Measurements from ENCODE around the gene PROZ.

PROZ gene

GRCh38 chr13:113142876-113143275, 15.6 kb upstream of the PROZ start:
- DNase-seq, result no peak

DNA sequence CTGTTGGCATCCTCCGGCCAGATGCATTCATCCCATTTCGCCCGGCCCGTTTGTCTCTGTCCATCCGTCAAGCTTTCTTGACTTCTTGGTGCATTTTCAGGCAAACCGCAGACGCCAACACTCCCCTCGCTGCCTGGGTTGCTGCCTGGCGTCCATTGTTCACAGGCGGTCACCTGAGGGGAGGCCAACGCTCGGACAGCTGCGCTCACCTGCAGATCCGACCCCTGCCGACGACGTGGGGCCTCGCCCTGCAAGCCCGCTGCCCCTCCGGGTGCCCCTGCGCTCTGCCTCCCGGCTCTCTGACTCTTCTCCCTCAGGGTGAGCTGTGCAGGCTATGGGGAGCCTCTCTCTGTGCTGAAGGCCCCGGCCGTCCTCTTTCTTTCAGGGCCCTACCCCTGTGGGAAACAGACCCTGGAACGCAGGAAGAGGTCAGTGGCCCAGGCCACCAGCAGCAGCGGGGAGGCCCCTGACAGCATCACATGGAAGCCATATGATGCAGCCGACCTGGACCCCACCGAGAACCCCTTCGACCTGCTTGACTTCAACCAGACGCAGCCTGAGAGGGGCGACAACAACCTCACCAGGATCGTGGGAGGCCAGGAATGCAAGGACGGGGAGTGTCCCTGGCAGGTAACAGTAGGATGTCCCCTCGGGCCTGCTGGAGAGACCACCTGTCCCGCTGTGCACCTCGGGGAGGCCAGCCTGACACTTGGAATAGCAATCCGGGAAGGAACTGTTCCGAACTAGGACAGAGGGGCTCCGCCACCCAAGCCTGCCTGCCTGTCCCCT, 14.8 kb upstream of the PROZ start:
- no peak for DNase-seq

DNA sequence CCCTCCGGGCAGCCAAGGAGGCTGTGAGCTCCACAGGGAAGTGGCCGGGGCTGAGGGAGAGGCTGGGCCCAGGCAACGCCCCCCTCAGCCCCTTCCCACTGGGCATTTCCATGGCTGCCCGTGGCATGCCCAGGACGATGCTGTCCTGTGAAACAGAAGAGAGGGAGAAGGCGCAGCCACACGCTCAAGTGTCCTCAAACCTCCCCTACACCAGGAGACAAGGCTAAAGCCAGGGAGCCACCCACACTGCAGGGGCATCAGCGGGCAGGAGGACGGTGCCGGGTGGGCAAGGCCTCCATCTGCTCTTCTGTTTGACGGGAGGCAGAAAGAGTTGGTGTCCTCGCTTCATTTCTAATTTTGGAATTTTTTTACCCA, 14.2 kb upstream of the PROZ start:
- DNase-seq, result no peak

DNA sequence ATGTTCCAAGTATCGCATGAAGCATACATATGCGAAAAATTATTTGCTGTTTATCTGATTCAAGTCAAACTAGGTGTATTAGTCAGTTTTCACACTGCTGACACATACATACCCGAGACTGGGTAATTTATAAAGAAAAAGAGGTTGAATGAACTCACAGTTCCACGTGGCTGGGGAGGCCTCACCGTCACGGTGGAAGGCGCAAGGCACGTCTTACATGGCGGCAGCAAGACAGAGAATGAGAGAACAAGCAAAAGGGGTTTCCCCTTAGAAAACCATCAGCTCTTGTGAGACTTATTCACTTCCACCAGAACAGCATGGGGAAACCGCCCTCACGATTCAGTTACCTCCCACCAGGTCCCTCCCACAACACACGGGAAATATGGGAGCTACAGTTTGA, 13.0 kb upstream of the PROZ start:
- DNase-seq, result no peak

- DNase-seq, result no peak
Measured at GRCh38 chr13:113145911-113146598, 12.4 kb upstream of the PROZ start.

- no peak for DNase-seq
Measured at GRCh38 chr13:113146750-113147149, 11.7 kb upstream of the PROZ start.

DNA sequence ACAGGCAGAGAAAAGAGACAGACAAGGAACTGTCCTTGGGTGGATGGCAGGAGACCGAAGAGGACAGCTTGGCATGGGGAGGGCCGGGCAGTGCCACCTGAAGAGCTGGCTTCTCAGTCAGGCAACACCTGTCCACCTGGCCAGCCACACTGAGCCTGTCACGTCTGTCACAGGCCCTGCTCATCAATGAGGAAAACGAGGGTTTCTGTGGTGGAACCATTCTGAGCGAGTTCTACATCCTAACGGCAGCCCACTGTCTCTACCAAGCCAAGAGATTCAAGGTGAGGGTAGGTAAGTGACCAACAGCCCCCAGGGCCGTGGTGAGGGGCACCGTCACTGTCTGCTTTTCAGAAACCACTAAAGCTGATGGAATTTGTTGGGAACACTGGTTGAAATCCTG, 11.2 kb upstream of the PROZ start:
- DNase-seq, result no peak

DNA sequence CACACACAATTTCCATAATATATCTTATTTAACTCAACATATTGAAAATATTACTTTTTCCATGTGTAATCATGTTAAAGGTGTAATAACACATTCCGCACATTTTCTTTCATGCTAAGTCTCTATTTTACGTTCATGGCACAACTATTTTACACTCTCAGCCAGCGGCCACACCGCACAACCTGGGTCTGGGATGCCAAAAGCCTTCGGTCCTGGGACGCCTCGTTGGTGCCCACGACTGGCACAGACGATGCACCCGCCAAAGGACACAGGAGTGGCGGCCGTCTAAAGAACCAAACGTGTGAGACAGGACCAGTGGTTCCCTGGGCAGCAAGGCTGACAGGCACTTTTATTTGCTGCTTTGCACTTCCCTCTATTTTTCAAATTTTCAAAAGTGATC, 10.0 kb upstream of the PROZ start:
- no peak for DNase-seq

DNA sequence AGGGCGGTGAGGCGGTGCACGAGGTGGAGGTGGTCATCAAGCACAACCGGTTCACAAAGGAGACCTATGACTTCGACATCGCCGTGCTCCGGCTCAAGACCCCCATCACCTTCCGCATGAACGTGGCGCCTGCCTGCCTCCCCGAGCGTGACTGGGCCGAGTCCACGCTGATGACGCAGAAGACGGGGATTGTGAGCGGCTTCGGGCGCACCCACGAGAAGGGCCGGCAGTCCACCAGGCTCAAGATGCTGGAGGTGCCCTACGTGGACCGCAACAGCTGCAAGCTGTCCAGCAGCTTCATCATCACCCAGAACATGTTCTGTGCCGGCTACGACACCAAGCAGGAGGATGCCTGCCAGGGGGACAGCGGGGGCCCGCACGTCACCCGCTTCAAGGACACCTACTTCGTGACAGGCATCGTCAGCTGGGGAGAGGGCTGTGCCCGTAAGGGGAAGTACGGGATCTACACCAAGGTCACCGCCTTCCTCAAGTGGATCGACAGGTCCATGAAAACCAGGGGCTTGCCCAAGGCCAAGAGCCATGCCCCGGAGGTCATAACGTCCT, 9.4 kb upstream of the PROZ start:
- no peak for DNase-seq

DNA sequence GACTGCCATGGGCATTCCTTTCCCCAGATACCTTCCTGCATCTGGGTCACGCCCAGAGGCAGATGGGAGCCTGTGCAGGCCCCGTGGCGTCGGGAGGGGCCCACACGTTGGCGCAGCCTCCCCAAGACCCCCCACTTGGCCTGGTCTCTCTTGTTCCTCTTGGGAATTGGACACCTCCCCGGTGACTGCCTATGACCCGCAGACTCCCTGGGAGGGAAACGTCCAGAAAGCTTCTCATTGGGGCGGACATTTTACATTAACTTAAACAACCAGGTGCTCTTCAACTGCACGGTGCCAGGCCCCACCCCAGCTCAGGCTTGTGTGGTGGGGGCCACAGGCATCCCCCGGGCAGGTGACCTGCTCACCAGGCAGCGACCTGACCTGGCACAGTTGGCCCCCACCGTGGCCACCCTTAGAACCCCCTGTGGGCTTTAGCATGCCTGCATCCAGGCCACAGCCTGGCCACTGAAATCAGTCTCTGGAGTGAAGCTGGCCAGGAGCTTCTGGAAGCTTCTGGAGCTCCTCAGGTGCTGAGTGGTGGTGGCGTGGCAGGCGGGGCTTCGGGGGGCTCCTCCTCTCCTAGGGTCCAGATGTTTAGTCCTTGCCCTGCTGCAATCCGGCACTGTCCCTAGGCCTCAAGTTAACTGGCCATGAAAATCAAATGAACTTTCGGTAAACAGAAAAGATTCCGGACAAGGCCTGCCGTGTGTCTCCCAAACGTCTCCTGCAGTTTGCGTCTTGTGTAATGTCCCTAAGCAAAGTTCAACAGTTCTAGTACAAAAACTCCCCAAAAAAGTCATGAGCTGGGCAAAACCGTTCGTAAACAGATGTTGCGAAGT, 8.5 kb upstream of the PROZ start:
- no peak for DNase-seq

DNA sequence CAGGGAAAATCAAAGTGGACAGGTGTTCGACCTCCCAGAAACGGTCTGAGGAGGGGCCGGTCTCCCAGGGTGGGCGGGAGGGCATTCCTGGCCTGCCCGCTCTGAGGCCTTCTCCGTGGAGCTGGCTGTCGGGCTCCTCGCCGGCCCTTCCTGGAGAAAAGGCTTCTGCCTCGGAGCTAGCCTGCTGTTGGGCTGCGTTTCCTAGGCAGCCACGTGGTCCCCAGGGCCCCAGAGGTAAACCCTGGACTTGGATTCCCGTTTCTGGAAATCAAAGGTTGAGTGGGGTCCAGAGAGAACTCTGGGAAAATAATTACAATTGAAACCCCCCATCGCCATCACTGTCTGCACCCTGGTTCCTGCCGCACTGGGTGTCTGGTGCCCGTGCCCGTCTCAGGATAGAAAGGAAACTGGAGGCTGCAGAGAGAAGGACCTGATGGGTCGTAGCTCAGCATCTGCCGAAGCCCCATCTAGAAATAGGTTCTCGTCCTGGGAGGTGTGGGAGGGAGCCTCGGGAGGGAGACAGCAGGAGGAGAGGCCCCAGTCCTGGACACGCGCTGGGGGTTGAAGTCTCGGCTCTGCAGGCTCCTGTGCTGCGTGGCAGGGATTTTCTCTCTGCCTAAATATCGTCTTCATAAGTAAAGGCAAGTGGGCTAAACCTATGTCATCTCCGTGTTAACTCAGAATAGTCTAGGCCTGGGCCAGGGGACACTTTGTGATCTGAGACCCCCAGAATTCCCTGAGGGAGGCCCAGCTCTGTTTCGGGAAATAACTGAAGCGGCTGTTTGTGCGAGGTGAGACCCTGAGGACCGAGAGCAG, 7.7 kb upstream of the PROZ start:
- no peak for DNase-seq

DNA sequence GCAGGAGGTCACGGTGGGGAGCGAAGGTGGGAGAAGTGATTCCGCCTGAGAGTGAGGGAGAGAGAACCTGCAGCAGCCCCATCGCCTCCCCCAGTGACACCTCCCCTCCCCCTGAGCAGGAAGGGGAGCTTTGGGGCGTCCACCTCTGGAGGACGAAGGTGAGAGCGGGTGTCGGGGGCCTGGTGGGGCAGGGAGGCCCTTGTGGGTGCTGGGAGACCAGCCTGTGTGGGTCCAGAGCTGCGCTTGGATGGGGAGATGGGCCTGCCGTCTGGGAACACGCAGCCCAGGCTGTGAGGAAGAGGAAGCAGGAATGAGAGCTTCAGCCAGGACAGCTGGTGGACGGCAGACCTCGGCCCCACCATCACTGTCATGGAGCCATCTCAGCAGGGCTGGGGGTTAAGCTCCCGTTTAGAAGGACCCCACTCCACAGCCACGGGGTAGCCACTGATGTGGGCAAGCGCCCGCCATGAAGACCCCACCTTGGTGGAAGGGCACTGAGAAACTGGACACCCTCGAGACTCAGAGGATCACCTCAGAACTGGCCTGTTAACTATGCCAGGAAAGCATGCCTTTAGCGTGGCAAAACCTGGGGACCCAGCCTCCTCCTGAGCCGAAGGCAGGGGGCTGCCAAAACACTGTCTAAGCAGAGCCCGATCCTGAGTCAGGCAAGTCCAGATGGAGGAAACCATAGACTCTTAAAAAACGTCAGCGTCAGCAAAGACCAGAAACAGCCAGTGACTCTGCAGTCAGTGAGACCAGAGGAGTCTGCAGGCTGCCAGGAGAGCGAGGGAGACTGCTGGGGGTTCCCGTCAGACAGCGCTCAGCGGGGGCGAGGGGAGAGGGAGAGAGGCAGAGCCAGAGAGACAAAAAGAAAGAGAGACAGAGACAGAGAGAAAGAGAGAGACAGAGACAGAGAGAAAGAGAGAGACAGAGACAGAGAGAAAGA, 6.4 kb upstream of the PROZ start:
- peak; percentile 72 for DNase-seq

- DNase-seq, result peak; percentile 20
Measured at GRCh38 chr13:113152691-113152983, 5.8 kb upstream of the PROZ start.

GRCh38 chr13:113152984-113153809, 5.3 kb upstream of the PROZ start:
- no peak for DNase-seq

DNA sequence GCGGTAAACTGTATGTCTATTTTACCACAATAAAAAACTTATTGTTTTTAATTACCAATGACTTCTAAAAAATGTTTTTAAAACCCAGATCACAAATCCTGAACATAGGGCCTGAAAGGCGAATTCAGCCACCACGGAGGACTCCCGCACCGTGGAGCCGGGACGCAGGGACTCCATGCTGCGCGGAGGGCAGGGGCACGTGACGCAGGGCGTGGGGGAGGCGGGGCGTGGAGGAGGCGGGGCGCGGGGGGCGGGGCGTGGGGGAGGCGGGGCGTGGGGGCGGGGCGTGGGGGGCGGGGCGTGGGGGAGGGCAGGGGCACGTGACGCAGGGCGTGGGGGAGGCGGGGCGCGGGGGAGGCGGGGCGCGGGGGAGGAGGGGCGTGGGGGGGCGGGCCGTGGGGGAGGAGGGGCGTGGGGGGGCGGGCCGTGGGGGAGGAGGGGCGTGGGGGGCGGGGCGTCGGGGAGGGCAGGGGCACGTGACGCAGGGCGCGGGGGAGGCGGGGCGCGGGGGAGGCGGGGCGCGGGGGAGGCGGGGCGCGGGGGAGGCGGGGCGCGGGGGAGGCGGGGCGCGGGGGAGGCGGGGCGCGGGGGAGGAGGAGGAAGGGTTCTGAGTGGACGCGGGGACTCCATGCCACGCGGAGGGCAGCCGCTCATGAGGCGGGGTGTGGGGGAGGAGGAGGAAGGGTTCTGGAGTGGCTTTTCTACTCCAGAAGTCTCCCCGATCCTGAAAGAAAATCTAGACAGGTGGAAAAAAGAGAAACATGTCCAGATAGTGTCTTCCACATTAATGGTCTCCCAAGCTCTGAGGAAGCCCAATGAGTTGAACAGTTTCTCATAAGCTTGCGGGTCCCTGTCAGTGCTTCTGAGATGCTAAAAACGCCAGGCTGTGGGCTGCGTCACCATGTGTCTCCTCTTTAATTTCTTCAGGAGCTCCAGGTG, 4.4 kb upstream of the PROZ start:
- peak; percentile 66 for DNase-seq

- no peak for DNase-seq
Measured at GRCh38 chr13:113155201-113155600, 3.2 kb upstream of the PROZ start.

DNA sequence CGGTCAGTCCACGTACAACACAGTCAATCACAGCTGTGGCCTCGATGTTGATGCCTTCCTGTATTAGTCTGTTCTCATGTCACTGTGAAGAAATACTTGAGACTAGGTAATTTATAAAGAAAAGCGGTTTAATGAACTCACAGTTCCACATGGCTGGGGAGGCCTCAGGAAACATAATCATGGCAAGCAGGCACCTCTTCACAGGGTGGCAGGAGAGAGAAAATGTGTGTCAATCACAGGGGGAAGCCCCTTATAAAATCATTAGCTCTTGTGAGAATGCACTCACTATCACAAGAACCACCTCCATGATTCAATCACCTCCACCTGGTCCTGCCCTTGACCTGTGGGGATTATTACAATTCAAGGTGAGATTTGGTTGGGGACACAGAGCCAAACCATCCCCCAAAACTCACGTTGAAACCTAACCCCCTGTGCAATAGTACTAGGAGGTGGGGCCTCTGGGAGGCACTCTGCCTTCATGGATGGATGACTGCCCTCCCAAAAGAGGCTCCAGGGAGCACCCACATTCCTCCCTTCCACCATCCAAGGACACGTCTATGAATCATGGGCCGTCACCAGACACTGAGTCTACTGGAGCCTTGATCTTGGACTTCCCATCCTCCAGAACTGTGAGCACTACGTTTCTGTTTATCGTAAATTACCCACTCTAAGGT, 2.3 kb upstream of the PROZ start:
- peak; percentile 20 for DNase-seq

DNA sequence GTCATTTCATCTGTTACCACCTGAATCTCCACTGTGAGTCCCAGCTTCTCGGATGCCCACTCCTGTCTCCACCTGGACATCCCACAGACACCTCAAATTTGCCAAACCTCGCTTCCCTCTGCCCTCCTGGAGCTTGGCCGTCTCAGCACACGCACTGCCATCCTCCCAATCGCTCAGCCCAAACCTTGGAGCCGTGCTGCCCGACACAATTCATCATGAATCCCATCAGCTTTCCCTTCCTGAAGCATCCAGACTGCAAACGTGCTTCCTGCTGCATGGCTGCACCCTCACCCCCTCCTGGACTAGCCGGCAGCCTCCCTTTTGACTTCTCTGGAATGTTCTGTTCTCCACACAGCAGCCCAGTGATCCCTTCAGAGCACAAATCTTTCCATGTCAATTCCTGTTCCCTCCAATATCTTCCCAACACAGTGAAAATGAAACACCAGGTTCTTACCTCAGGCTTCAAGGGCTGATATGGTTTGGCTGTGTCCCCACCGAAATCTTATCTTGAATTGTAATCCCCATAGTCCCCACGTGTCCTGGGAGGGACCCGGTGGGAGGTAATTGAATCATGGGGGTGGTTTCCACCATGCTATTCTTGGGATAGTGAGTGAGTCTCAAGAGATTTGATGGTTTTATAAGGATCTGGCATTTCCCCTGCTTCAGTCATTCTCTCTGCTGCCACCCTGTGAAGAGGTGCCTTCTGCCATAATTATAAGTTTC, 1.1 kb upstream of the PROZ start:
- no peak for DNase-seq

All from fibroblast of skin of right quadriceps (primary cell).